Upper lobe of right lung (tissue), 1 donor: ENCODE results near the gene KAT6B. TPM values are rescaled to one million over a fixed set of nuclear protein-coding genes. Genes with fewer than 3 reads are reported as not detected.

ENCODE experiments used
- ATAC-seq: fragments of 200-7000 bp; cut with Tn5 transposase; one replicate; pipeline ENCODE4 v1.9.1; 2020; ENCODE audit warnings: mild to moderate bottlenecking, moderate library complexity
- DNase-seq: peaks from one replicate; pipeline ENCODE4 v3.0.0-alpha.2; 2020
- H3K27ac ChIP-seq: fragments of 200-600 bp; one replicate; pipeline ENCODE4 v1.8.0; 2022
- H3K27me3 ChIP-seq: fragments of 200-600 bp; one replicate; pipeline ENCODE4 v1.8.0; 2022; ENCODE audit warnings: mild to moderate bottlenecking
- H3K36me3 ChIP-seq: fragments of 200-600 bp; one replicate; pipeline ENCODE4 v1.8.0; 2022
- H3K4me1 ChIP-seq: fragments of 200-600 bp; one replicate; pipeline ENCODE4 v1.8.0; 2022
- H3K4me3 ChIP-seq: fragments of 200-600 bp; one replicate; pipeline ENCODE4 v1.8.0; 2022; ENCODE audit warnings: mild to moderate bottlenecking
- H3K9me3 ChIP-seq: fragments of 200-600 bp; one replicate; pipeline ENCODE4 v1.8.0; 2022
- CTCF ChIP-seq: fragments of 200-600 bp; IDR thresholded peaks from one replicate; pipeline ENCODE4 v1.8.0; 2022; ENCODE audit warnings: antibody characterized with exemption
- intact Hi-C: fragments of 100-400 bp; cut with DNase I; formaldehyde crosslinking; loops from one replicate; pipeline ENCODE4 v1.11.0; 2022
- total RNA-seq: library from RNA; stranded (reverse); fragmentation: NEBNext Ultra II Directional; extraction: Animal tissue kit (Norgen Biotek cat#: 25700); gene quantifications from one replicate; pipeline ENCODE4 v1.2.1, GENCODE V29; 2021
- donor health status: DM: no; HTN: yes; CAD: no; lungs with severe emphysema.

The KAT6B gene
- total RNA-seq, 1 donor from 2014 or later, result 45.4 TPM

- no peak for ATAC-seq
- H3K4me1 ChIP-seq, result peaks cover 24% of the 10 kb centered on the region
These were observed 110.3 kb downstream of the KAT6B start for GRCh38 chr10:74936577-74937265.

GRCh38 chr10:74937266-74937856, 111.0 kb downstream of the KAT6B start:
- no peak for ATAC-seq
- H3K4me1 ChIP-seq, result peaks cover 29% of the 10 kb centered on the region

More at GRCh38 chr10:74936577-74937265, 110.3 kb downstream of the KAT6B start:
- Histone ChIP-seq H3K27ac (no peak overlapping the region), H3K27me3 (no peaks in the 10 kb centered on the region), H3K36me3 (no peaks in the 10 kb centered on the region), H3K9me3 (no peaks in the 10 kb centered on the region), H3K4me3 (no peak overlapping the region)
- intact Hi-C loops, result no loop called here
- no peak for DNase-seq
- TF ChIP-seq CTCF, result no peak

GRCh38 chr10:74944205-74944604, 117.8 kb downstream of the KAT6B start:
- H3K9me3 ChIP-seq, result no peaks in the 10 kb centered on the region
- H3K4me1 ChIP-seq, result peaks cover 11% of the 10 kb centered on the region
- H3K27me3 ChIP-seq, result no peaks in the 10 kb centered on the region
- H3K27ac ChIP-seq, result no peak overlapping the region
- no peak overlapping the region for H3K4me3 ChIP-seq
- H3K36me3 ChIP-seq, result no peaks in the 10 kb centered on the region
- DNase-seq (no peak), ATAC-seq (no peak)
- intact Hi-C loops, result no loop called here
- TF ChIP-seq CTCF, result no peak

More at GRCh38 chr10:74937266-74937856, 111.0 kb downstream of the KAT6B start:
- intact Hi-C loops, result no loop called here
- no peaks in the 10 kb centered on the region for H3K27me3 ChIP-seq
- no peak for DNase-seq
- H3K4me3 ChIP-seq, result no peak overlapping the region
- H3K9me3 ChIP-seq, result no peaks in the 10 kb centered on the region
- H3K36me3 ChIP-seq, result no peaks in the 10 kb centered on the region
- TF ChIP-seq CTCF, result no peak
- no peak overlapping the region for H3K27ac ChIP-seq

GRCh38 chr10:74947781-74948401, 121.5 kb downstream of the KAT6B start:
- intact Hi-C loops, result no loop called here
- H3K27me3 ChIP-seq, result no peaks in the 10 kb centered on the region
- no peaks in the 10 kb centered on the region for H3K9me3 ChIP-seq
- no peak overlapping the region for H3K27ac ChIP-seq
- H3K36me3 ChIP-seq, result no peaks in the 10 kb centered on the region
- ATAC-seq (peak; percentile 27), DNase-seq (no peak)
- no peak overlapping the region for H3K4me3 ChIP-seq
- TF ChIP-seq CTCF, result no peak
- peaks cover 10% of the 10 kb centered on the region for H3K4me1 ChIP-seq

- DNase-seq, result no peak
- intact Hi-C loops, result no loop called here
- H3K27ac ChIP-seq, result no peak overlapping the region
- peaks cover 18% of the 10 kb centered on the region for H3K4me1 ChIP-seq
- TF ChIP-seq CTCF, result no peak
- no peaks in the 10 kb centered on the region for H3K36me3 ChIP-seq
- H3K9me3 ChIP-seq, result no peaks in the 10 kb centered on the region
- H3K4me3 ChIP-seq, result no peak overlapping the region
- ATAC-seq, result no peak
- no peaks in the 10 kb centered on the region for H3K27me3 ChIP-seq
These were observed 122.8 kb downstream of the KAT6B start for GRCh38 chr10:74949034-74949832.
